Fibroblast of peridontal ligament (primary cell): Measurements from ENCODE around the gene TBC1D1.

Experiments
- DNase-seq: peaks from one replicate; pipeline ENCODE4 v3.0.0-alpha.2; 2010; ENCODE audit errors: extremely low read depth

TBC1D1 gene

DNA sequence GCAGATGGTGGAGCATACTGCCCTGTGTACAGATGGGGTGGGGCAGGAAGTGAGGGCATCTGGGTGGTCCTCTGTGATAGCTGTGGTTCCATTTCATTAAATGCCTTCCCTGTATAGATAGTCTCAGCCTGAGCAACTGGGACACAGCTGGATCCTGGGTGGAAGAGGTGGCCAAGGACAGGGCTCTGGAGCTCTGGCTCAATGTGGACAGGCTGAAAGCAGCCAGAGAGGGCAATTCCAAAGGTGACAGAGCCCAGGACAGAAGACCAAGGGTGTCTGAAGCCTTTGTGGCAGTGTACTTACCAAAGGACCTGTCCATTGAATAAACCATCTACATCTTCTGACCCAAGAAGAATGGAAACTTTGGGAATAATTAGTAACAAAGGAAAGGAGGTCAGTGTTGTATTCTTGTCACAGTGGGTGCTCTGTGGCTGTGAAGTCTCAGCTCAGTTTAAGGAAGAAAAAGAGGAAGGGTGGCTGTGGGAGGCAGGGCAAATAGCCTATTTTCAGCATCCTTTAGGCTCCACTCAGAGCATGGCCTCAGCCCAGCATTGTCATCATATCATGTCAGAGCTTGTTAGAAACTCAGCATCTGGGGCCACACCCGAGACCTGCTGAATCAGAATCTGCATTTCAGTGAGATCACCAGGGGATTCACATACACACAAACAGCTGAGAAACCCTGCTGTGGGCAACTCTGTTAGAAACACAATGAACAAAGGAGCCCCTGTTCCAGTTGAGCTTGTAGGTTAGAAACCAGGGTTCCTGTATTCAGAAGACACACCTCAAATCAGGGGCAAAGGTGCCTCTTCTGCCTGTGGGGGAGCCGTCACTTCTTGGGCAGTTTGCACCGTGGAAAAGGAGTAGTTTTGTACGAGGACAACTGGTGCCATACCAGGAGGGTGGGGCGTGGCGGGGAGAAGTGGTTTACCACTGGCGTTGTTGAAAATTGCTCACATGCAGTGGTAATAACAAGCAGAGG lies 237.9 kb downstream of the TBC1D1 start:
- peak; percentile 58 for DNase-seq

DNA sequence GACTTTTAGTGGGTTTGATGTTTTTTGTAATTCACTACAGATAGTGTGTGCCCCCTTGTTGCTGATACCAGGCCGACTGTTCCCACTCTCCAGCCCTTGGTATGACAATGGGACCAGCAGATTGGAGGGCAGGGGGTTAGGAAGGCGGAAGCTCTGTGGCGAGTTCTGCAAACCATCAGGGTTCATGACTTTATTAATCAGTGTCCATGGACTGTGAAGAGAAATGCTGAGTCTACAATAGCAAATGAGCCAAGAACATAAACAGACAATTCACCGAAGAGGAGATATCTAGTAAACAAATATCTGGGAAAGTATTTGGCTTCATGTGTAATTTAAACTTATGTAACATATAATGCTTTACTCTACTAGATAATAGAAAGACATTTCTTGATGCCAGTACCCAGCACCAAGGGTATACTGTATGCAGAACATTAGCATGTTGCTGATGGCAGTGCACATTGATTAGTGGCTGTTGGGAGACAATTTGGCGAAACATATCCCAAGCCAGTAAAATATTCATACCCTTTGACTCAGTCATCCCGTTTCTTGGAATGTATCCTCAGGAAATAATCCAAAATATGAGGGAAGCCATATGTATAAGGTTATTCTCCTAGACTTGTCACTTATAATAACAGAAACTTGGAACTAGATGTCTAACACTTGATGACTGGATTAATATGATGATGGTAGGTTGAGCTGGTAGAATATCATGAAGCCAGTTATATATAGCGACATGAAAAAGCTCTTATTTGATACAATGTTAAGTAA lies 238.8 kb downstream of the TBC1D1 start:
- peak; percentile 18 for DNase-seq

DNA sequence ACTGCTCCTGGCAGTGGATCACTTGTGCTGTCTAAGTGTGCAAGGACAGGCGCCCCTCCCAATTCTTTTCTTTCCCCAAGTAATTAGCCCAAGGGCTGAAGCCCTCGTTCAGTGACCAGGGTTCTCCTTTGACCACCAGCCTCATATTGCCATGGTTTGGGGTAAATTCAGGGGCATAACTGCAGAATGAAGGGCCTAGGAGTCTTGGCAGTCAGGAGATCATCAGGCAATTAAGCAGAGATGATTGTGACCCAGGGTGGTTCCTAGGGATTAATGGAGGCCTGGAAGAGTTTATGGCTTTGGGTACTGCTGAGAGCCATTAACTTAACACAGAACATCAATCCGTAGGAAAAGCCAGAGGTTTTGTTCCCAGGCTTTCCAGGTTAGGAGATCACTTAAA lies 240.0 kb downstream of the TBC1D1 start:
- DNase-seq = no peak

DNA sequence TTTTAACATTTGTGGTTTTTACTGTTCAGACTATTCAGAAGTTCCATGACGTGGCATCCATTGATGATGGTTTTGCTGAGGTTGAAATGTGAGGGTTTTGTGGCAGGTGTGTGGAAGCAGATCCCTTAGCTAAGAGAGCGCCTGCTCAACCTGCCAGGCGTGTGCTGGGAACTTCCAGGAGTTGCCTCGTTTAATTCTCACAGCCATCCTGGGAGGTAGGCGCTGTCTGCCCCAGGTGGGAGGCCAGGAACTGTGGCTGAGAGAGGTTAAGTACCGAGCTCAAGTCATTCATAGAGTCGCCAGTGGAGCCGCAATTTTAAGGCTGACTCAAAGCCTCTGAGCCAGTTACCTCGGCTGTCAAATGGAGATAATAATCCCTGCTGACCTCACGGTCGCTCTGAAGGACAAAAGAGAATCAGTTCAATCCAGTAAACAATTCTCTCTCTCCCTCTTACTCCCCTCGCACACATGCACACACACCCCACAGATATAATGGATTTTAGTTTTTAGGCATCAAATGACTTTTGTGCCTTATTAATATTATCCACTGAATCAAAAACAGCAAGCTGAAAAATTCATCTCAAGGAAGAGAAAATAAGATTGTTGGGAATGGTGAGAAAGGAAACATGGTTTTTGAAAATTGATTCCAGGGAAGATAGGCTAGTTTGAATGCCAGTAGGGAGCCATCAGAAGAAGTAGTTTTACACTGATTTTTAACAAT lies 240.6 kb downstream of the TBC1D1 start:
- peak; percentile 24 for DNase-seq

DNA sequence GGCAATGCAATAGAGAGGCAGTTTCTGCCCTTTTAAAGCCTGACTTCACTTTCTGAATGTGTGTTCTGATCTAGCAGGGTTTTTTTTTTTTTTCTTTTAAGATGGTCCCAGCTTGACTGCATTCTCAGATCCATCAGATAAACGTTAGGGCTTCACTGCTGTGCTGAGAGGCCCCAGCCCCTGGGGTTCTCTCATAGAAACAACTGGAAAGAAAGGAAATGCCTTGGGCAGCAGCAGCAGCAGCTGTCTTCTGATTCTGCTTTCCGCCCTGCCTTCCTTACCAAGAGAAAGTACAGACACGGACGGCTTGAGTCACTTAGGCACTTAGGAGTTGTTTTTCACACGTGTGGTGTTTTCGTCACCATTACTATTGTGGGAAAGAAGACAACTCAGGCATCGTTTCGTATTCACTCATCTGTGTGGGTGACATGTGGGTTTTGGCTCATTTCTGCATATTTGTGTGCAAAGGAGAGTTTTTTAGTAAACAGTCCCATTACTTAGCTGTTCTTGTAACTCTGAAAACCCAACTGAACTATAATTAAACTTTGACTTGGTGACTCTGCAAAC lies 241.3 kb downstream of the TBC1D1 start:
- peak; percentile 95 for DNase-seq

DNA sequence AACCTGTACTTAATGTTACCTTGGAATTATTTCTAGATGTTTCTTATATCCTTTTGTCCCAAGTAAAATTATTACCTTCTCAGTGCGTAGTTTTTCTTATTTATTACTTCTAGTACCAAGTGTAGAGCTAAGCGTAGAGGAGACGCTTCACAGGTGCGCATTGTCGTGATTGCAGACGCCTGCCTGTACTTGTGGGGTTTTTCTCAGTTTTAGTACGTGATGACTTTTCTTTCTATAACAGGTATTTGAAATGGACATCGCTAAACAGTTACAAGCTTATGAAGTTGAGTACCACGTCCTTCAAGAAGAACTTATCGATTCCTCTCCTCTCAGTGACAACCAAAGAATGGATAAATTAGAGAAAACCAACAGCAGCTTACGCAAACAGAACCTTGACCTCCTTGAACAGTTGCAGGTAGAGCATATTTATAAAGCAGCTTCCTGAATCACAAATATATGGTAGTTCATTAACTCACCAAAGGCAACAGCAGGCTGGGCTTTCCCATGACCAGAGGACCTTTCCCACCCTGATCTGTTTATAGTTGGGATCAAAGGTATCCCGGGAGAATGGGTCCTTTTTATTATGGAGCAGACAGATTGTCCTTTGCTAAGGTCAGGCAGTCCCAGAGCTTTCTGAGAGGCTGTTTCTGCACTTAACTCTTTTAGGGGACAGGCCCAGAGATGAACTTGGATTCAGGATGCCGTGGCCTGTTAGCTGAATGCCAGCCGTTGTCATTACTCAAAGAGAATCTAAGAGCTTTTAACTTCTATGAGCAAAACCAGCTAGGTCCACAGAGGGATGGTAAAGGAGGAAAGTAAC lies 242.2 kb downstream of the TBC1D1 start:
- no peak for DNase-seq

DNA sequence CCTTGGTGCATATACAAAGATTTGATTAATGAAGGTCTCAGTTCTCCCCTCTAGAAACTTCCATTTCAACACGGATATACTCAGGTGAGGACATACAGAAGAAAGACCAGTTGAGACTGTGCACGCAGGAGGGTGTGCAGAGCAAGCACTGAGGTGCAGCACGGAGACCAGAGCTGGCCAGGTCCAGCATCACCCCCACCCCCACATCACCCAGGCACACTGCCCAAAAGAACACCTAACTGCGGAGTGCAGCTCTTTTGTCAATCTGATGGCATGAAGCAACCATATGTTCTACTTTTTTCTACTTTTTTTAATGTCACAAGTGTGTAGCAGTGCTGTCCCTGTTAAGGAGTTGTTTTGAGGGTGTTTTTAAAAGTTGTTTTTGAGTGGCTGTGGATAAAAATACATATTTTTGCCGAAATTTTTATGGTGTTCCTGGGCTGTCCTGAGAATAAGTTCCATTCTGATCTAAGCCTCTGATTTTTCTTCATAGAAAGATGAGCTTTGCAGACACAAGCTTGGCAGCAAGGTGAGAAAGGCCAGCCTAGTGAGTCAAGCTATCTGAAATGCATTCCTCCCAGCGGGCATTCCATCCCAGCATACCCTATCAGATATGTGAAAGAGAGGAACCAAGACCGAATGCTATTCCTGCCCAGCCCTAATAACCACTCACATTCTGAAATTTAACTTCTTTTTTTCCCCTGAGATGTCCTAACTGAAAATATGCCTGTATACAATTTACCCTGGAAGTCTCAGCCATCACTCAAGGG lies 243.0 kb downstream of the TBC1D1 start:
- DNase-seq = no peak

DNA sequence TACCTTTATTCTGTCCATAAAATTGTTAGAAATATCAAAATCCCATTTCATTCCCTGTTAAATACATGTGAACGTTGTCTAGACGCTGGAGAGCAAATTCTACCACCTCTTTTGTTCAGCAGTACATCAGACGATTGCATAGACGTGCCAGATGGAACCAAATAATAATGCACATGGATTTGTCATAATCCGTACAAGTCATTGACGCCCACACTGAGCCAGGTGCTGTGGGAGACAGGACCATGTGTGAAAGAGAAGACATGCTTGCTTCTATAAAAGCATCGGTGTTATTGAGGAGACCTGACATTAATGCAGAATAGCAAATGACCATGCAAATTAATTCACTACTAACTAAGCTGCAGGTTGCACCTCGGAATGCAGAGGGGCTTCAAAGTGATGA lies 244.3 kb downstream of the TBC1D1 start:
- no peak for DNase-seq

DNA sequence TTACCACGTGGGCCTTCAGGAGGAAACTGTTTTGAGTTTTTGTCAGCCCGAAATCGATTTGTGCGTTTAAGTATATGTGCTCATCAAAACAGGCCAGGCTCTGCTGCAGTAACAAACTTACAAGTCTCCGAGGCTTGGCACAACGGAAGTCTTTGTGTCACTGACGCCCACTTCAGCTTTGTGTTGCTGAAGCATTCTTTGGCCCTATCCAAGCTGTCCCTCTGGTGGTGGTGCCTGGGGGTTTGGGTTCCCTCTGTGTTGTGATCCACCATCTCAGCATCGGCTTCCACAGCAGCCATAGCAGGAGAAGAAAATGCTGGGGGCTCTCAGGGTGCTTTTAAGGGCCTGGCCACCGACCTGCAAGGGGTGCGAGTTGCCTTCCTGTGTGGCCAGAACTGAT lies 245.7 kb downstream of the TBC1D1 start:
- no peak for DNase-seq

DNA sequence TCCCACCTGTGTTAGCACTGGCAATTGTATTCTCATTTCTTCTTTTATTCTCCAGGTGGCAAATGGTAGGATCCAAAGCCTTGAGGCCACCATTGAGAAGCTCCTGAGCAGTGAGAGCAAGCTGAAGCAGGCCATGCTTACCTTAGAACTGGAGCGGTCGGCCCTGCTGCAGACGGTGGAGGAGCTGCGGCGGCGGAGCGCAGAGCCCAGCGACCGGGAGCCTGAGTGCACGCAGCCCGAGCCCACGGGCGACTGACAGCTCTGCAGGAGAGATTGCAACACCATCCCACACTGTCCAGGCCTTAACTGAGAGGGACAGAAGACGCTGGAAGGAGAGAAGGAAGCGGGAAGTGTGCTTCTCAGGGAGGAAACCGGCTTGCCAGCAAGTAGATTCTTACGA lies 246.2 kb downstream of the TBC1D1 start:
- DNase-seq = no peak

DNA sequence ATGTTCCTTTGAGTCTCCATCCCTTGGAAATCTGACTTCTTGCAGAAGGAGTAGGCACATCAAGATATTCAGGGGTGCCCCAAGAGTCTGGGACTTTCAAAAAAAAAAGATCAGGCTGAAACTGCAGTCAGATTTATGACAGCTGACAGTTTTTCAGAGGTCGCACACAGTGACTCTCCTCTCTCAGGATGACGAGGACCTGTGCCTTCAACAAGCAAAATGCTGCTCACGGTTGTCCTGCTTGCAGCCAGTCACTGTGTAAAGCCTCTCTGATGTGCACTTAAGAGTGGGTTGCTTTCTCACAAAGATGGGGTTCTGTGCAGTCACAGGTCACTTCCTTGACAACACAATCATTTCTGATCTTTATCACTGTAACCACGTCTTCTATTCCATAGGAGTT lies 247.5 kb downstream of the TBC1D1 start:
- no peak for DNase-seq

DNA sequence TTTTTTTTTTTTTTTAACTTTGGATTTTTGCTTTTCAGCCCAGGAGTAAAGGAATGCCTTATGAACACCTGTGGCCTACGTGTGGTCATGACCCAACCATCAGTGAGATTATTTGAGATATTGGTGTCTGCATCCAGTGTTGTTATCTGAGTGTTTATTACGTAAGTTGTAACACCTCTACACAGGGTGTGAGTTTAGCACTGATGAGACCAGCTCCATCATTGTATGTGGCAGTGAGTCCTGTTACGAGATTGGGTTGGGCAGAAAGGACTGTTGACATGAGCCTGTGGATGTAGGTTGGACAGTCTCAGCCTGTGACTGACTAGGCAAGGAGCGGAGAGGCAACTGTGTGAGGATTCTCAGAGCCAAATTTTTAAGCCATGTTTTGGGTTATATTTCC lies 248.3 kb downstream of the TBC1D1 start:
- DNase-seq = no peak

DNA sequence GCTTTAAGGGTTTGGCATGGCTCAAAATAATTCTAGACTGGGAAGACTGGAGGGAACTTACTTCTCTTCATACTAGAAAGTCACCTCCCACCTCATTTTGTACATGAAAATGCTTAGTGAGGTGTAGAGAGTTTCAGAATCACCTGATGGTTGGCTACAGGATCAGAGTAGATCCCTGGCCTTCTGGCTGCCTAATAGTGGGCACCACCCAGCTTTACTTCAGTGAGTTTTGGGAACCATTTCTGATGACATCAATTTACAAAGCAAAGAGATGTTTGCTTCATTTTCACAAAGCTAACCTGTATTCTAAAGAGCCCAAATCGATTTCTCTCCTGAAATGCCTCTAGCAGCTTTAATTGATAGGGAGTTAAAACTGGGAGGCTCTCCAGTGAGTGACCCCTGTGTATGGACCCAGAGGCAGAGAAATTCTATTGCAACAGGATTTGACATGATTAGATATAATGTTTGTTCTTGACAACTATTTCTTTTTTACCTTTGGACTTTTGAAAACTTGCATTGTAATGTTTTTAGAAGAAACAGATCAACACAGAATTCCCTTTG lies 249.8 kb downstream of the TBC1D1 start:
- DNase-seq = no peak

DNA sequence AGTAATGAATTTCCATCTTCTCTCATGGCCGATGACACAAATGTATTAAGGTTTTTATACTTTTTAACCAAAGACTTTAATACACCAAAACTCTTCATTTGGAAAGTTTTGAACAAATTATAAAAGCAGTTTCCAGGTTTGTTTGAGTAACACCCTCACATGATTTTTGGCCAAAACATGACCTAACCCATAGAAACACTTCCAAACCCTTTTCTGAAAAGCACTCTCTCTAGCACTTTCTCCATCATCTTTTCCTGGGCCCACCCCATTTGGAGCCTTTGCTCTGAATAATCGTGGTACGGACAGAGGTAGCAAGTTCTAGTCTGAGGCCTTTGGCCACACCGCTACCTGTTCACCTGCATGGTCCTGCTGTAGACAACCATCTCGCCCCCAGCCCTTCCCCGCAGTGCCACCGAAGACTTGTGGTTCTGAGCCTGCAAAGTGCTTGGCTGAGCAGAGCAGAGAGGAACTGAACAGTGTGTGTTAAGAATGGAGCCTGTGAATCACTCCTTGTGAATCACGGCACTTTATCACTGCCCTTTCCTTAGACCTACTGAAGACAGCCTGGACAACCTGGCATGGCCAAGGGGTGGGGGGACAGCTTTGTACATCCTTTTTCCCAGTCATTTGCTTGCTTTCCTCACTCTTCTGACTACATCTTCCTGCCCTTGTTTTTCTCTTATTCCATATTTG lies 251.1 kb downstream of the TBC1D1 start:
- peak; percentile 29 for DNase-seq

DNA sequence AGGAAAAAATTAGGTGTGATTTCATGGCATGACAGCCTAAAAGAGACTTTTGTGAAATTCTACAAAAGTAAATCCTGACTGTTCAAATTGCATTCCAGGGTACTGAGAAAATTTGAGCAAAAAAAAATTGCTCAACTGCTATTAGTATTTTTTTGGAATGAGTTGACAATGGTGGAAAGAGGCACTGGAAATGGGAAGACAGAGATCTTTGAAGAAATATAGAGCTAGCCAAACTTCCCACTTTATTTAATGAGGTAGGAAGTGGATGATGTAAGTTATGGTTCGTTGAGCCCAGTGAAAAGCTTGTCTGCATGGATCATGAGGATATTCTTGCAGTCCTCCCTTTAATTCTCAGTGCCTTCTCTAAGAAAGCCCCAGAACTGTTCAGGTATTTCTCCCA lies 253.1 kb downstream of the TBC1D1 start:
- peak; percentile 22 for DNase-seq

DNA sequence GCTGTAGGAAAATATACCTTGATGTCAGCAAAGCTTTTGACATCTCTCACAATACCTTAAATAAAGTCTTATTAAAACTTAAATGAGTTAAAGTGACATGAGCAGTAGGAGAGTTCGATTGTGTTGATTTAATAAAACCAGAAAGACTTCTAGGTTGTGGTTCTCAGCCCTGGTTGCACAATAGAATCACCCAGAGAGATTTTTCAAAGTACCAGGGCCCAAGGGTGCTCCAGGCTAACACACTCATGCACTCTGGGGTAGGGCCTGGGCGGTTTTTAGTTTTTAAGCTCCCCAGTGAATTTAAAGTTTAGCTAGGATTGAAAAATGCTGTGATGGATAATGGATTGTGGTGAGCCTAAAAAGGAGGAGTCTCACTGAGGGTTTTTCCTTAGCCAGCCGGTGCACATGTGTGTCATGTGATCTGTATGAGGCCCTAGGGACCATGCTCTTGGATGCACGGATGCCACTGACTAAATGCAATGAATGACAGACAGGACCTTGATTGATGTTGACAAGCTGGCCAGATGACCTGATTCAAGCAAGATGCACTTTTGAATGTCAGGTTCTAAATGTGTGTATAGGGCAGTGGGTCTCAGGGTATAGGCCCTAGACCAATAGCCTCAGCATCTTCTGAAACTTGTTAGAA lies 254.3 kb downstream of the TBC1D1 start:
- no peak for DNase-seq

DNA sequence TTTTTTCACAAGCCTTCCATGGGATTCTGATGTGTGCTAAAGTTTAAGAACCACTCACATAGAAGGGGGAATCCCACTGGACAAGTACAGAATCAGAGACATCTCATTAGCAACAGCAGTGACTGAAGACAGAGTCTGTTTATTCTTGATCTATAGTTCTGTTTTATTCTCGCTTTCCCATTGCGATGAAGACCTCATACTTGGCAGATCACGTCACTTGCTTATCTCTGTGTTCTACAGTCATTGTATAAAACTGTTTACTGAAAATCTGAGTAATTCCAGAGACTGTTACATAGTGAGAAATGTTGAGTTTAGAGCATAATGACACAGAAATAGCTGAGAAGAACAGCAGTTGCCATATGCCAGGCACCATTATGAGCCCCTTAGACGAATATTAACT lies 254.9 kb downstream of the TBC1D1 start:
- peak; percentile 69 for DNase-seq

DNA sequence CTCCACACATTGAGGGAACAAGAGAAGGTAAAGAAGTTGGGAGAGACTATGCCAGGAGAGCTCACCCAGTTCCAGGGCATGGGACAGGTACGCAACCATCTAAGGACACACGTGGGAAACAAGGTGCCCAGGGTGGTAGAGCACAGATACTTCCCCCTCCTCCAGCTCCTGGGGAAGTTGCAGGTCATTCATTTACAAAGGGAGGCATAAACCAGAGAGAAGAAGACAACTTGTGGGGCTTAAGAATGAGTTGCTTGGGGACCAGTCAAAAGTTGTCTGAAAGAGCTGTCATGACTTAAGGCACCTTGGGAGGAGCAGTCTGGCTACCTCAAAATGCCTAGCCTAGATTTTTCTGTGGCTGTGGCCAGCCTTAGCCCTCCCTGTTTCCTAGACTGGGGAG lies 255.5 kb downstream of the TBC1D1 start:
- DNase-seq = no peak

DNA sequence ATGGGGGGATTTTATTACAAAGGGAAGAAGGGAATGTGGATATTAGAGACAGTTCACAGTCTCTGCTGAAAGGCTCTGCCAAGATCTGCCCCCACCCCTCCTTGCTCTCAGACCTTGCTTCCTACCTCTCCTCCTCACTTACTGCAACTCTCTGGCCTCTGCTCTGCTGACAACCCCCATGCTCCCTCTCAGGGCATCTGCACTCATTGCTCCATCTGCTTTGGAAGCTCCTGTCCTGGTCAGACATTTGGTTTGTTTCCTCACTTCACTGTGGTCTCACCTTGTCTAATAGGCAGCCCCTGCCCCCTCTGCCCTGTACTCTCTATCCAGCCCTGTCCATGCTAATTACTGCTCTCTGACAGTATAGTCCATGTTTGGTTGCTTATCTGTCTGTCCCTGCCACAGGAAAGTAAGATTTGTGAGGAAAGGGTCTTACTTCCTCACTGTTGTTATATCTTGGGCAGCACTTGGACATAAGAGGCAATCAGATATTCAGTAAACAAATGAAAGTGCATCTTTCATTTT lies 258.6 kb downstream of the TBC1D1 start:
- DNase-seq = no peak
